ENCODE data around the gene PPP2R3A. TPM values are rescaled to one million over a fixed set of nuclear protein-coding genes. Genes with fewer than 3 reads are reported as not detected.
"Not testable (repeated sequence)": the region's sequence is repeated elsewhere in the genome, so short reads cannot be mapped to it uniquely, and the experiment has no call there.

The PPP2R3A gene
- total RNA-seq, 1 experiment from 2014 or later, result 10.2 TPM

GRCh38 chr3:136122006-136122405 is 156.5 kb downstream of the PPP2R3A start:
- Histone ChIP-seq H3K4me3 (ENCODE audit: insufficient read depth, low read depth, low read length) (no peak overlapping the region), H3K27me3 (ENCODE audit: control insufficient read depth, insufficient read depth, low read length) (no peaks in the 10 kb centered on the region), H3K36me3 (replicated peaks; ENCODE audit: control insufficient read depth, insufficient read depth, low read length) (no peaks in the 10 kb centered on the region)
- no peak for DNase-seq

GRCh38 chr3:136131647-136132046 is 166.1 kb downstream of the PPP2R3A start:
- H3K27me3 ChIP-seq (ENCODE audit: control insufficient read depth, insufficient read depth, low read length); DNase-seq; H3K4me3 ChIP-seq (ENCODE audit: insufficient read depth, low read depth, low read length); H3K36me3 ChIP-seq (replicated peaks; ENCODE audit: control insufficient read depth, insufficient read depth, low read length): not testable (repeated sequence)

- Histone ChIP-seq H3K36me3 (replicated peaks; ENCODE audit: control insufficient read depth, insufficient read depth, low read length) (no peaks in the 10 kb centered on the region), H3K4me3 (ENCODE audit: insufficient read depth, low read depth, low read length) (no peak overlapping the region), H3K27me3 (ENCODE audit: control insufficient read depth, insufficient read depth, low read length) (no peaks in the 10 kb centered on the region)
- DNase-seq, result no peak
Measured at GRCh38 chr3:136134091-136134490, 168.6 kb downstream of the PPP2R3A start.

- no peaks in the 10 kb centered on the region for H3K36me3 ChIP-seq (replicated peaks; ENCODE audit: control insufficient read depth, insufficient read depth, low read length)
- H3K4me3 ChIP-seq (ENCODE audit: insufficient read depth, low read depth, low read length), result no peak overlapping the region
- DNase-seq, result no peak
- no peaks in the 10 kb centered on the region; the same call in 1 of the 2 replicates for H3K27me3 ChIP-seq (ENCODE audit: control insufficient read depth, insufficient read depth, low read length)
Measured at GRCh38 chr3:136135039-136135802, 169.7 kb downstream of the PPP2R3A start.

- H3K27me3 ChIP-seq (ENCODE audit: control insufficient read depth, insufficient read depth, low read length), result peaks cover 3% of the 10 kb centered on the region
- H3K4me3 ChIP-seq (ENCODE audit: insufficient read depth, low read depth, low read length), result no peak overlapping the region
- no peak for DNase-seq
- H3K36me3 ChIP-seq (replicated peaks; ENCODE audit: control insufficient read depth, insufficient read depth, low read length), result no peaks in the 10 kb centered on the region
Measured at GRCh38 chr3:136136454-136136853, 170.9 kb downstream of the PPP2R3A start.

GRCh38 chr3:136141291-136141785 is 175.8 kb downstream of the PPP2R3A start:
- H3K36me3 ChIP-seq (replicated peaks; ENCODE audit: control insufficient read depth, insufficient read depth, low read length), result no peaks in the 10 kb centered on the region
- no peak for DNase-seq
- no peak overlapping the region for H3K4me3 ChIP-seq (ENCODE audit: insufficient read depth, low read depth, low read length)
- peaks cover 8% of the 10 kb centered on the region for H3K27me3 ChIP-seq (ENCODE audit: control insufficient read depth, insufficient read depth, low read length)

GRCh38 chr3:136141891-136142290 is 176.4 kb downstream of the PPP2R3A start:
- H3K36me3 ChIP-seq (replicated peaks; ENCODE audit: control insufficient read depth, insufficient read depth, low read length), result no peaks in the 10 kb centered on the region
- no peak overlapping the region for H3K4me3 ChIP-seq (ENCODE audit: insufficient read depth, low read depth, low read length)
- no peak for DNase-seq
- H3K27me3 ChIP-seq (ENCODE audit: control insufficient read depth, insufficient read depth, low read length), result peaks cover 8% of the 10 kb centered on the region

GRCh38 chr3:136142592-136142991 is 177.1 kb downstream of the PPP2R3A start:
- H3K36me3 ChIP-seq (replicated peaks; ENCODE audit: control insufficient read depth, insufficient read depth, low read length), result no peaks in the 10 kb centered on the region
- peaks cover 8% of the 10 kb centered on the region for H3K27me3 ChIP-seq (ENCODE audit: control insufficient read depth, insufficient read depth, low read length)
- no peak overlapping the region for H3K4me3 ChIP-seq (ENCODE audit: insufficient read depth, low read depth, low read length)
- DNase-seq, result peak; percentile 18

GRCh38 chr3:136144397-136144796 is 178.9 kb downstream of the PPP2R3A start:
- not testable (repeated sequence) for H3K4me3 ChIP-seq (ENCODE audit: insufficient read depth, low read depth, low read length); DNase-seq; H3K36me3 ChIP-seq (replicated peaks; ENCODE audit: control insufficient read depth, insufficient read depth, low read length); H3K27me3 ChIP-seq (ENCODE audit: control insufficient read depth, insufficient read depth, low read length)

- Histone ChIP-seq H3K36me3 (replicated peaks; ENCODE audit: control insufficient read depth, insufficient read depth, low read length) (peaks cover 7% of the 10 kb centered on the region), H3K4me3 (ENCODE audit: insufficient read depth, low read depth, low read length) (no peak overlapping the region), H3K27me3 (ENCODE audit: control insufficient read depth, insufficient read depth, low read length) (no peaks in the 10 kb centered on the region; the same call in 1 of the 2 replicates)
- no peak for DNase-seq
Measured at GRCh38 chr3:136146981-136147729, 181.6 kb downstream of the PPP2R3A start.

- no peak overlapping the region for H3K4me3 ChIP-seq (ENCODE audit: insufficient read depth, low read depth, low read length)
- no peaks in the 10 kb centered on the region for H3K27me3 ChIP-seq (ENCODE audit: control insufficient read depth, insufficient read depth, low read length)
- no peak for DNase-seq
- peaks cover 7% of the 10 kb centered on the region for H3K36me3 ChIP-seq (replicated peaks; ENCODE audit: control insufficient read depth, insufficient read depth, low read length)
Measured at GRCh38 chr3:136149667-136150066, 184.1 kb downstream of the PPP2R3A start.

GRCh38 chr3:136151219-136151618 is 185.7 kb downstream of the PPP2R3A start:
- Histone ChIP-seq H3K36me3 (replicated peaks; ENCODE audit: control insufficient read depth, insufficient read depth, low read length) (peaks cover 7% of the 10 kb centered on the region), H3K4me3 (ENCODE audit: insufficient read depth, low read depth, low read length) (no peak overlapping the region), H3K27me3 (ENCODE audit: control insufficient read depth, insufficient read depth, low read length) (no peaks in the 10 kb centered on the region)
- no peak for DNase-seq

GRCh38 chr3:136152176-136152843 is 186.8 kb downstream of the PPP2R3A start:
- no peak overlapping the region for H3K4me3 ChIP-seq (ENCODE audit: insufficient read depth, low read depth, low read length)
- DNase-seq, result no peak
- peaks cover 7% of the 10 kb centered on the region for H3K36me3 ChIP-seq (replicated peaks; ENCODE audit: control insufficient read depth, insufficient read depth, low read length)
- H3K27me3 ChIP-seq (ENCODE audit: control insufficient read depth, insufficient read depth, low read length), result no peaks in the 10 kb centered on the region

- Histone ChIP-seq H3K4me3 (ENCODE audit: insufficient read depth, low read depth, low read length) (no peak overlapping the region), H3K36me3 (replicated peaks; ENCODE audit: control insufficient read depth, insufficient read depth, low read length) (peaks cover 7% of the 10 kb centered on the region), H3K27me3 (ENCODE audit: control insufficient read depth, insufficient read depth, low read length) (no peaks in the 10 kb centered on the region)
- no peak for DNase-seq
Measured at GRCh38 chr3:136152963-136153362, 187.4 kb downstream of the PPP2R3A start.

All from H7 (cell line).